Measurements from ENCODE around the gene KRTAP5-8. TPM values are rescaled to one million over a fixed set of nuclear protein-coding genes. Genes with fewer than 3 reads are reported as not detected.
"Not testable (repeated sequence)": the region's sequence is repeated elsewhere in the genome, so short reads cannot be mapped to it uniquely, and the experiment has no call there.

KRTAP5-8 gene
- total RNA-seq, 1 experiment from 2014 or later: not detected

DNA sequence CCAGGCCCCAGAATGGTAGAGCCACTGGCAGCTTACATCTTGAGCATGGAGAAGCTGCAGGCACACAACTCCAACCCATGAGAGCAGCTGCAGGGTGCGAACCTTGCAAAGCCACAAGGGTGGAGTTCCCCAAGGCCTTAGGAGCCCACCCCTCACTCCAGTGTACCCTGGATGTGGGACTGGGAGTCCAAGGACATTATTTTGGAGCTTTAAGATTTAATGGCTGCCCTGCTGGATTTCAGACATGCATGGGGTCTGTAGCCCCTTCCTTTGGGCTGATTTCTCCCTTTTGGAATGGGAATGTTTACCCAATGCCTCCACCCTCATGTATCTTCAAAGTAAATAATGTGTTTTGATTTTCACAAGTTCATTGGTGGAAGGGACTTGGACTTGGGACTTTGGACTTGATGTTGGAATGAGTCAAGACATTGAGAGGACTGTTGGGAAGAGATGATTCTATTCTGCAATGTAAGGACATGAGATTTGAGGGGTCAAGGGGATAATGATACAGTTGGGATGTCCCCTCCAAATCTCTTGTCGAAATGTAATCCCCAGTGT is 11.8 kb upstream of the KRTAP5-8 start:
- Mint-ChIP-seq H3K27me3 (ENCODE audit: insufficient read depth, unreplicated experiment) (no peaks in the 10 kb centered on the region), H3K9me3 (ENCODE audit: unreplicated experiment) (no peaks in the 10 kb centered on the region), H3K4me1 (ENCODE audit: insufficient read depth, unreplicated experiment) (no peaks in the 10 kb centered on the region), H3K4me3 (ENCODE audit: unreplicated experiment) (no peak overlapping the region), H3K27ac (ENCODE audit: low read depth, unreplicated experiment) (no peak overlapping the region), H3K36me3 (ENCODE audit: insufficient read depth, unreplicated experiment) (no peaks in the 10 kb centered on the region)
- POLR2A ChIA-PET: no interaction called here
- intact Hi-C loops (cut with micrococcal nuclease): no loop called here
- no peak for DNase-seq (ENCODE audit: unreplicated experiment)
- CTCF ChIA-PET: no interaction called here
- BruUV-seq (replicated peaks): no TSS peak
- TF ChIP-seq, protein P1, sequence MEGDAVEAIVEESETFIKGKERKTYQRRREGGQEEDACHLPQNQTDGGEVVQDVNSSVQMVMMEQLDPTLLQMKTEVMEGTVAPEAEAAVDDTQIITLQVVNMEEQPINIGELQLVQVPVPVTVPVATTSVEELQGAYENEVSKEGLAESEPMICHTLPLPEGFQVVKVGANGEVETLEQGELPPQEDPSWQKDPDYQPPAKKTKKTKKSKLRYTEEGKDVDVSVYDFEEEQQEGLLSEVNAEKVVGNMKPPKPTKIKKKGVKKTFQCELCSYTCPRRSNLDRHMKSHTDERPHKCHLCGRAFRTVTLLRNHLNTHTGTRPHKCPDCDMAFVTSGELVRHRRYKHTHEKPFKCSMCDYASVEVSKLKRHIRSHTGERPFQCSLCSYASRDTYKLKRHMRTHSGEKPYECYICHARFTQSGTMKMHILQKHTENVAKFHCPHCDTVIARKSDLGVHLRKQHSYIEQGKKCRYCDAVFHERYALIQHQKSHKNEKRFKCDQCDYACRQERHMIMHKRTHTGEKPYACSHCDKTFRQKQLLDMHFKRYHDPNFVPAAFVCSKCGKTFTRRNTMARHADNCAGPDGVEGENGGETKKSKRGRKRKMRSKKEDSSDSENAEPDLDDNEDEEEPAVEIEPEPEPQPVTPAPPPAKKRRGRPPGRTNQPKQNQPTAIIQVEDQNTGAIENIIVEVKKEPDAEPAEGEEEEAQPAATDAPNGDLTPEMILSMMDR (IDR thresholded peaks at IDR 0.05; ENCODE audit: unreplicated experiment): no peak

DNA sequence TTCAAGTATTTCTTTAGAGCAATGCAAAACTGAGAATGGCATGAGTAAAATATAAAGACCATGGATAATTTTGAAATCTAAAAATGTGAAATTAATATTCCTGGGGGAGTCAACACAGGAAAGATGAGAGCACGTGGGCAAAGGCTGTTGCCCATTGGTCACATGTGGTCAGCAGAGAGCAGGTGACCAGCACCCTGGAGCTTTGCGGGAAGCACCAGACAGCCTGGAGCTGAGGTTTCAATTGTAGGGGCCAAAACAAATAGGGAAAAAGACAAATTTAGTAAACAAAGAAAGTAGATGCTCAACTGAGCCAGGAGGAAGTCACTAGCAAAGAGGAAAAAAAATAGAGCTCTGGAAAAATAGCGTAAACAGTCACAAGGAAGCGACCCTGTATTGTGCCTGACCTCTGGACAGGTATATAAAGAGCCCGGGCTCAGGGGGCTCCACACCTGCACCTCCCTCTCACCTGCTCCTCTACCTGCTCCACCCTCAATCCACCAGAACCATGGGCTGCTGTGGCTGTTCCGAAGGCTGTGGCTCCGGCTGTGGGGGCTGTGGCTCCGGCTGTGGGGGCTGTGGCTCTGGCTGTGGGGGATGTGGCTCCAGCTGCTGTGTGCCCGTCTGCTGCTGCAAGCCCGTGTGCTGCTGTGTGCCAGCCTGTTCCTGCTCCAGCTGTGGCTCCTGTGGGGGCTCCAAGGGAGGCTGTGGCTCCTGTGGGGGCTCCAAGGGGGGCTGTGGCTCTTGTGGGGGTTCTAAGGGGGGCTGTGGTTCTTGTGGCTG is 10.8 kb upstream of the KRTAP5-8 start, which contains the start of gene KRTAP5-7:
Gene KRTAP5-7, plus strand, starts transcription at position 472 of the 780 bp plus-strand sequence. Its CDS starts 34 bp downstream, at position 506.
- H3K4me3 Mint-ChIP-seq (ENCODE audit: unreplicated experiment); H3K27me3 Mint-ChIP-seq (ENCODE audit: insufficient read depth, unreplicated experiment); BruUV-seq (replicated peaks); DNase-seq (ENCODE audit: unreplicated experiment); H3K36me3 Mint-ChIP-seq (ENCODE audit: insufficient read depth, unreplicated experiment); CTCF ChIA-PET; H3K27ac Mint-ChIP-seq (ENCODE audit: low read depth, unreplicated experiment); H3K9me3 Mint-ChIP-seq (ENCODE audit: unreplicated experiment); H3K4me1 Mint-ChIP-seq (ENCODE audit: insufficient read depth, unreplicated experiment); POLR2A ChIA-PET; intact Hi-C loops (cut with micrococcal nuclease): not testable (repeated sequence)

DNA sequence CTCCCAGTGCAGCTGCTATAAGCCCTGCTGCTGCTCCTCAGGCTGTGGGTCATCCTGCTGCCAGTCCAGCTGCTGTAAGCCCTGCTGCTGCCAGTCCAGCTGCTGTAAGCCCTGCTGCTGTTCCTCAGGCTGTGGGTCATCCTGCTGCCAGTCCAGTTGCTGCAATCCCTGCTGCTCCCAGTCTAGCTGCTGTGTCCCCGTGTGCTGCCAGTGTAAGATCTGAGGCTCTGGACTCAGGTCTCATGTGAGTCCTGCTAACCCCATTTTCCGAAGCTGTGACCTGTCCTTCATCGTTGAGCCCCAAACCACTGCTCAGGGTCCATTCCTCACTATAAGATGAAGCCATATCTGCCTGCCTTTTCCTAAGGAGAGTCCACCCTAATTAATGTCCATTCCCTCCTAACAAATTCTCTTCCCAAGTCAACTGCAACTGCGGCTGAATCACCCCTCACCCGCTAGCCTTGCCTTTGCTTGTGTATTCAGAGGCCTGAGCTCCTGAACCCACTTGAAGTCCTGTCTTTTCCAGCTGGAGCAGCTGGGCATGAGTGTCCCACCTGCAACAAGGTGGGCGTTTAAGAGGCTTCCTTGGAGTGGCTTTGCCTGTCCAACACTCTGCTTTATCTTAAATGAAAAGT is 10.1 kb upstream of the KRTAP5-8 start:
- no TSS peak for BruUV-seq (replicated peaks)
- Mint-ChIP-seq H3K4me1 (ENCODE audit: insufficient read depth, unreplicated experiment) (no peaks in the 10 kb centered on the region), H3K27ac (ENCODE audit: low read depth, unreplicated experiment) (no peak overlapping the region), H3K4me3 (ENCODE audit: unreplicated experiment) (no peak overlapping the region), H3K36me3 (ENCODE audit: insufficient read depth, unreplicated experiment) (no peaks in the 10 kb centered on the region), H3K27me3 (ENCODE audit: insufficient read depth, unreplicated experiment) (no peaks in the 10 kb centered on the region), H3K9me3 (ENCODE audit: unreplicated experiment) (no peaks in the 10 kb centered on the region)
- TF ChIP-seq, protein P1 (IDR thresholded peaks at IDR 0.05; ENCODE audit: unreplicated experiment): no peak
- intact Hi-C loops (cut with micrococcal nuclease): no loop called here
- POLR2A ChIA-PET: no interaction called here
- no peak for DNase-seq (ENCODE audit: unreplicated experiment)
- CTCF ChIA-PET: no interaction called here

DNA sequence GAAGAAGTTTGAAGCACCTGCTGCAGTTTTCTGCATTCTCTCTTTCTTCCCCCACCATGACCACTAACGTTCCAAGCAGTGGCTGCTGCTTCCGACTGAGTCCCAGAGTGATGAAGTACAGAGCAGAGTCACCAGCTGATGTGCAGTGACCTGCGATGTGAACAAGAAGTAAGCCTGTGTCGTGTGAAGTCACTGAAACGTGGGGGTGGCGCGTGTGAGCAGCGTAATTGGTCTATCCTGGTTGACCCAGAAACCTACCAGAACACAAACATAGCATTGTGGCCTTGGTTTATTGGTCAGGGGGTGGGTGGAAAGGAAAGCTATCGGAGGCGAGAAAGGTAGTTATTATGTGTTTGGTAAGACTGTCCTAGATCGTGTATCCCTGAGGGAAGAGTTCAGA is 7.2 kb upstream of the KRTAP5-8 start:
- H3K9me3 Mint-ChIP-seq (ENCODE audit: unreplicated experiment): no peaks in the 10 kb centered on the region
- no peaks in the 10 kb centered on the region for H3K4me1 Mint-ChIP-seq (ENCODE audit: insufficient read depth, unreplicated experiment)
- H3K27ac Mint-ChIP-seq (ENCODE audit: low read depth, unreplicated experiment): no peak overlapping the region
- ChIA-PET POLR2A (no interaction called here), CTCF (no interaction called here)
- H3K36me3 Mint-ChIP-seq (ENCODE audit: insufficient read depth, unreplicated experiment): no peaks in the 10 kb centered on the region
- intact Hi-C loops (cut with micrococcal nuclease): no loop called here
- TF ChIP-seq, protein P1 (IDR thresholded peaks at IDR 0.05; ENCODE audit: unreplicated experiment): no peak
- no TSS peak for BruUV-seq (replicated peaks)
- no peak overlapping the region for H3K4me3 Mint-ChIP-seq (ENCODE audit: unreplicated experiment)
- DNase-seq (ENCODE audit: unreplicated experiment): no peak
- H3K27me3 Mint-ChIP-seq (ENCODE audit: insufficient read depth, unreplicated experiment): no peaks in the 10 kb centered on the region

All from MCF 10A (cell line).